K562 (cell line): ENCODE results near the gene MICAL2. TPM values are rescaled to one million over a fixed set of nuclear protein-coding genes. Genes with fewer than 3 reads are reported as not detected.

ENCODE experiments used
- ATAC-seq: fragments of 200-7000 bp; cut with Tn5 transposase; 3 replicates; pipeline ENCODE4 v1.9.1; 2020; ENCODE audit warnings: moderate library complexity
- Bru-seq: library from RNA; stranded (reverse); fragments of 400-500 nt; gene quantifications from one replicate; lab custom pipeline; 2021; lab: Mats Ljungman, UMichigan
- BruChase-seq, 2 experiments: library from RNA; stranded (reverse); fragments of 400-500 nt; gene quantifications; one replicate each; lab custom pipeline; 2021; lab: Mats Ljungman, UMichigan
- BruUV-seq: library from RNA; stranded (reverse); fragments of 400-500 nt; replicated peaks from 2 replicates; lab custom pipeline; 2021; lab: Mats Ljungman, UMichigan
- CTCF ChIA-PET: fragments of 300-600 bp; formaldehyde crosslinking; extraction: SDS; loops from one replicate; lab custom pipeline; 2021; ENCODE audit warnings: low intra/inter-chr PET ratio; lab: Yijun Ruan, JAX
- POLR2A ChIA-PET: fragments of 300-600, 350-650 bp; sonication (Branson Sonifier 250); formaldehyde crosslinking; extraction: SDS; loops from one replicate; lab custom pipeline; 2021; ENCODE audit warnings: antibody characterized with exemption, inconsistent platforms; lab: Yijun Ruan, JAX
- DNase-seq, 4 experiments: peaks; one replicate each; pipeline versions ENCODE4 v3.0.0 to v3.0.0-alpha.2; 2011 to 2018; ENCODE audit warnings: low spot score in 3 of 4, mixed read lengths in 3 of 4; ENCODE audit errors: extremely low read depth in 1 of 4
- FAIRE-seq: peaks from 2 replicates; lab custom pipeline; 2011; peaks lifted over from hg19 to GRCh38; lab: Jason Lieb, UNC
- H2AFZ ChIP-seq: 2 replicates; pipeline ENCODE4 v1.6.0; 2011; ENCODE audit warnings: low read depth, low read length, control low read depth, inconsistent platforms
- H3K27ac ChIP-seq: fragments of 200-600 bp; 3 replicates; pipeline ENCODE4 v1.8.0; 2011; ENCODE audit warnings: low read depth, mild to moderate bottlenecking, control low read depth, inconsistent platforms, low read length, moderate library complexity, mixed read lengths; ENCODE audit errors: extremely low read depth
- H3K27me3 ChIP-seq, 2 experiments: fragments of 300-600 bp in 1 of 2; 2 replicates in 1 of 2; 3 replicates in 1 of 2; pipeline versions ENCODE4 v1.6.0 to v1.8.0; 2011; ENCODE audit warnings: inconsistent platforms in 2 of 2, low read length in 2 of 2, mild to moderate bottlenecking in 1 of 2, mixed read lengths in 1 of 2, moderate library complexity in 1 of 2; ENCODE audit not compliant: control insufficient read depth in 2 of 2, insufficient read depth in 2 of 2
- H3K36me3 ChIP-seq: fragments of 300-600 bp; 3 replicates; pipeline ENCODE4 v1.8.0; 2011; ENCODE audit warnings: mild to moderate bottlenecking, low read length, inconsistent platforms; ENCODE audit not compliant: control insufficient read depth, insufficient read depth
- H3K4me1 ChIP-seq, 2 experiments: fragments of 200-600 bp in 1 of 2; replicated peaks in 1 of 2; 2 replicates in 1 of 2; 3 replicates in 1 of 2; pipeline versions ENCODE4 v1.5.1 to v1.8.0; 2011; ENCODE audit warnings: inconsistent platforms in 2 of 2, low read length in 2 of 2, mild to moderate bottlenecking in 1 of 2, mixed read lengths in 1 of 2, moderate library complexity in 1 of 2; ENCODE audit not compliant: control insufficient read depth in 2 of 2, insufficient read depth in 2 of 2
- H3K4me2 ChIP-seq: 2 replicates; pipeline ENCODE4 v1.6.1; 2011; ENCODE audit warnings: low read length, control low read depth, inconsistent platforms, mixed read lengths; ENCODE audit not compliant: insufficient read depth
- H3K4me3 ChIP-seq: fragments of 200-600 bp; sonication (generic), shearing (Covaris generic); 2 replicates; pipeline ENCODE4 v1.5.1; 2016; ENCODE audit warnings: control low read depth, inconsistent platforms
- H3K79me2 ChIP-seq: fragments of 200-600 bp; 3 replicates; pipeline ENCODE4 v1.8.0; 2011; ENCODE audit warnings: low read length, inconsistent platforms; ENCODE audit not compliant: control insufficient read depth, insufficient read depth
- H3K9ac ChIP-seq, 2 experiments: 2 replicates each; pipeline versions ENCODE4 v1.6.0 to v1.6.1; 2011; ENCODE audit warnings: low read depth in 2 of 2, low read length in 2 of 2, control low read depth in 1 of 2, inconsistent platforms in 1 of 2, mild to moderate bottlenecking in 1 of 2, mixed read lengths in 1 of 2; ENCODE audit not compliant: insufficient read depth in 1 of 2
- H3K9me1 ChIP-seq: one replicate; pipeline ENCODE4 v1.6.0; 2011; ENCODE audit warnings: inconsistent platforms, mild to moderate bottlenecking, low read length, moderate library complexity; ENCODE audit not compliant: control insufficient read depth, insufficient read depth
- H3K9me3 ChIP-seq: replicated peaks from 2 replicates; pipeline ENCODE4 v1.5.1; 2011; ENCODE audit warnings: low read depth, low read length, inconsistent platforms; ENCODE audit not compliant: control insufficient read depth, insufficient read depth
- H4K20me1 ChIP-seq: replicated peaks from 2 replicates; pipeline ENCODE4 v1.6.1; 2011; ENCODE audit warnings: low read length, inconsistent platforms, mixed read lengths; ENCODE audit not compliant: control insufficient read depth, insufficient read depth
- CREB1 ChIP-seq, 2 experiments: sonication (generic) in 1 of 2; formaldehyde crosslinking in 1 of 2; IDR thresholded peaks; 2 replicates each; pipeline versions ENCODE4 v1.6.1 to v1.8.0; 2012 to 2022; ENCODE audit warnings: inconsistent platforms in 1 of 2, mild to moderate bottlenecking in 1 of 2, missing genetic modification reagents in 1 of 2, moderate library complexity in 1 of 2
- CTBP1 ChIP-seq: fragments of 450-650 bp; IDR thresholded peaks from 2 replicates; pipeline ENCODE4 v1.6.1; 2016; ENCODE audit warnings: borderline replicate concordance
- ESRRA ChIP-seq: fragments of 450-650 bp; IDR thresholded peaks from 2 replicates; pipeline ENCODE4 v1.6.1; 2014; ENCODE audit warnings: low read depth, mild to moderate bottlenecking, moderate library complexity, borderline replicate concordance
- FUS ChIP-seq: fragments of 200-400 bp; formaldehyde crosslinking; optimal IDR thresholded peaks from 2 replicates; pipeline ENCODE3; 2017; ENCODE audit warnings: low read depth, low read length
- IRF9 ChIP-seq: fragments of 450-650 bp; IDR thresholded peaks from 2 replicates; pipeline ENCODE4 v1.6.1; 2016; ENCODE audit warnings: missing biosample characterization, missing genetic modification characterization
- KLF13 ChIP-seq: fragments of 450-650 bp; IDR thresholded peaks from 2 replicates; pipeline ENCODE4 v1.6.1; 2016; ENCODE audit warnings: missing genetic modification characterization, low read depth, mild to moderate bottlenecking, missing compliant biosample characterization, moderate library complexity, borderline replicate concordance
- MXI1 ChIP-seq: IDR thresholded peaks from 2 replicates; pipeline ENCODE4 v1.6.1; 2011; ENCODE audit warnings: low read depth, mild to moderate bottlenecking, improper control_type of control experiment, low read length
- PHF8 ChIP-seq: fragments of 200-600 bp; sonication (generic); IDR thresholded peaks from 2 replicates; pipeline ENCODE4 v1.6.1; 2012; ENCODE audit warnings: mixed run types, mild to moderate bottlenecking, inconsistent platforms, low read length, moderate library complexity, borderline replicate concordance
- POLR2AphosphoS5 ChIP-seq: IDR thresholded peaks from 2 replicates; pipeline ENCODE4 v1.6.1; 2011; ENCODE audit warnings: mild to moderate bottlenecking, low read depth, low read length, moderate library complexity; ENCODE audit not compliant: control insufficient read depth, insufficient read depth
- THAP12 ChIP-seq: fragments of 250-450 bp; sonication (Bioruptor Pico); IDR thresholded peaks from 2 replicates; pipeline ENCODE4 v1.9.0; 2021; ENCODE audit warnings: mild to moderate bottlenecking, inconsistent platforms
- USF2 ChIP-seq: sonication (generic); formaldehyde crosslinking; IDR thresholded peaks from 2 replicates; pipeline ENCODE4 v1.5.0; 2020; ENCODE audit warnings: missing genetic modification reagents
- WGBS: fragments of 100-300 bp; shearing (Covaris generic); methylation state at CpG from one replicate; pipeline ENCODE4 v1.1.6; 2016; ENCODE audit warnings: low coverage, mixed read lengths; ENCODE audit not compliant: insufficient coverage; ENCODE audit errors: missing lambda C conversion rate; 5-methylcytosine and 5-hydroxymethylcytosine counted together
- in situ Hi-C: fragments of 300-500 bp; cut with MboI; formaldehyde crosslinking; loops from 4 replicates; pipeline ENCODE4 v1.15.0; 2018; ENCODE audit warnings: inconsistent platforms, mixed read lengths
- intact Hi-C: fragments of 100-400 bp; cut with micrococcal nuclease; formaldehyde crosslinking; loops from 2 replicates; pipeline ENCODE4 v1.14.2; 2022
- long read RNA-seq, 3 experiments: library from polyadenylated mRNA in 2 of 3; library from RNA in 1 of 3; unstranded in 2 of 3; stranded (forward) in 1 of 3; transcript quantifications; one replicate each; pipeline ENCODE4 v2.0.0, GENCODE V29; 2019 to 2022
- polyA minus RNA-seq, 3 experiments: library from RNA; depleted of rRNA, polyadenylated mRNA; stranded (reverse); fragments of >200 nt; gene quantifications; 2 replicates each; pipeline ENCODE4 v1.2.3, GENCODE V29; 2011
- polyA plus RNA-seq, 8 experiments: library from polyadenylated mRNA; depleted of rRNA in 4 of 8; stranded (reverse) in 5 of 8; unstranded in 3 of 8; fragments of >200 nt; fragmentation: Nextera tagmentation in 2 of 8; fragmentation: Illumina TruSeq in 1 of 8; extraction: Ambion mirVana in 2 of 8; extraction: Trizol in 1 of 8; gene quantifications; 2 replicates each; pipeline versions ENCODE4 v1.2.1 to v1.2.3, GENCODE V29; 2011 to 2014; ENCODE audit warnings: inconsistent platforms in 1 of 8, missing spikeins in 1 of 8
- total RNA-seq, 7 experiments: library from RNA; depleted of rRNA in 6 of 7; stranded (reverse); fragments of >200 nt in 6 of 7; fragmentation: Illumina TruSeq in 2 of 7; extraction: Trizol in 2 of 7; gene quantifications; 2 replicates each; pipeline versions ENCODE4 v1.2.1 to v1.2.3, GENCODE V29; 2011 to 2021; ENCODE audit warnings: low replicate concordance in 1 of 7

MICAL2 gene
- total RNA-seq (2011; cell fraction: chromatin; rRNA removed; ENCODE audit: low replicate concordance), result 173 and 222 TPM in 2 replicates
- total RNA-seq (2011; cell fraction: nucleolus; rRNA removed), result 77.0 and 99.7 TPM in 2 replicates
- 107 and 133 TPM in 2 replicates for total RNA-seq (2011; cell fraction: nucleoplasm; rRNA removed)
- total RNA-seq (2014; rRNA removed) (33.6 and 42.7 TPM in 2 replicates), total RNA-seq (2014; rRNA removed; fragmentation: Illumina TruSeq; extraction: Trizol) (35.0 and 36.8 TPM in 2 replicates), total RNA-seq (2015; rRNA removed; fragmentation: Illumina TruSeq; extraction: Trizol) (22.9 and 23.7 TPM in 2 replicates), total RNA-seq (2021) (63.5 and 64.2 TPM in 2 replicates), polyA plus RNA-seq (2011; rRNA removed) (38.1 and 47.3 TPM in 2 replicates), polyA plus RNA-seq (2014; fragmentation: Illumina TruSeq; extraction: Trizol) (40.3 and 43.0 TPM in 2 replicates), polyA plus RNA-seq (2014; fragmentation: Nextera tagmentation; extraction: Ambion mirVana) (1 to 10 TPM; 4.7 to 5.9 TPM), polyA plus RNA-seq (2014; rRNA removed) (23.3 and 24.0 TPM in 2 replicates), polyA minus RNA-seq (2011; rRNA and poly(A)+ RNA removed) (82.4 and 92.6 TPM in 2 replicates), Bru-seq, nascent RNA (percentile 60 among the genes with signal in this experiment), BruChase-seq, experiment 1, labeled RNA remaining after a 2-hour chase (percentile 57 among the genes with signal in this experiment), BruChase-seq, experiment 2, labeled RNA remaining after a 6-hour chase (percentile 54 among the genes with signal in this experiment)
- 28.3 and 36.5 TPM in 2 replicates for polyA plus RNA-seq (2011; cell fraction: cytosol; rRNA removed)
- 46.0 and 76.1 TPM in 2 replicates for polyA plus RNA-seq (2011; cell fraction: nucleus; rRNA removed)
- 31.7 and 42.8 TPM in 2 replicates for polyA plus RNA-seq (2012)
- polyA minus RNA-seq (2011; cell fraction: cytosol; rRNA and poly(A)+ RNA removed), result 47.4 and 54.4 TPM in 2 replicates
- polyA minus RNA-seq (2011; cell fraction: nucleus; rRNA and poly(A)+ RNA removed), result 66.9 and 104 TPM in 2 replicates
- long read RNA-seq, experiment 1, partial matches to known transcripts, result 19 of 62 reads
- long read RNA-seq, experiment 1, other reads (novel, unspliced or antisense), result 43 of 62 reads
- long read RNA-seq, experiment 2, partial matches to known transcripts, result 5 of 50 reads
- long read RNA-seq, experiment 2, other reads (novel, unspliced or antisense), result 45 of 50 reads
- long read RNA-seq, experiment 3, partial matches to known transcripts, result 2 of 7 reads
- long read RNA-seq, experiment 3, other reads (novel, unspliced or antisense), result 4 of 7 reads

GRCh38 chr11:12110201-12110713, at the start of gene MICAL2:
Gene MICAL2 (plus strand): TSS chr11:12110590. CDS start chr11:12162156, 51,566 bp downstream.
- H3K9me1 ChIP-seq, result no peaks in the 10 kb centered on the region
- H3K27me3 ChIP-seq, result no peaks in the 10 kb centered on the region
- peak within 1 kb of the TSS; percentile 94 for H2AFZ ChIP-seq
- peak within 1 kb of the TSS; percentile 53 for H3K27ac ChIP-seq
- intact Hi-C loops (no loop called here), in situ Hi-C loops (no loop called here)
- ATAC-seq (peak; percentile 96), DNase-seq (peak; percentile 95 to 98 (median 98)), FAIRE-seq (peak; percentile 19)
- BruUV-seq, result no TSS peak
- peak within 1 kb of the TSS; percentile 53 for H3K4me3 ChIP-seq
- peaks cover 34% of the 10 kb centered on the region for H3K79me2 ChIP-seq
- peak within 1 kb of the TSS; percentile 85 for H3K4me2 ChIP-seq
- peaks cover 41 to 45% of the 10 kb centered on the region in 2 experiments for H3K4me1 ChIP-seq
- H4K20me1 ChIP-seq, result no peaks in the 10 kb centered on the region
- peak within 1 kb of the TSS; percentile 65 to 90 for H3K9ac ChIP-seq
- 0% methylated on average over 37 of the region's 56 CpGs for WGBS
- H3K36me3 ChIP-seq, result peaks cover 3% of the 10 kb centered on the region; the same call in 1 of the 3 replicates
- ChIA-PET POLR2A (interaction anchor here (0.8 to 2.9 kb wide), 4 partner anchors 9 to 17 kb away, joined by 3 to 11 read pairs (median 4); no protein-coding TSS in a partner anchor), CTCF (no interaction called here)
- H3K9me3 ChIP-seq, result no peaks in the 10 kb centered on the region
- TF ChIP-seq ESRRA (peak; percentile 61; the same call in 1 of the 2 replicates), IRF9 (tag) (no peak), FUS (no peak), POLR2AphosphoS5 (peak; percentile 45; the same call in 1 of the 2 replicates), PHF8 (peak; percentile 50; the same call in 1 of the 2 replicates), USF2 (CRISPR knock-in tag) (peak; percentile 78), MXI1 (peak; percentile 96), KLF13 (peak; percentile 72; the same call in 1 of the 2 replicates), CTBP1 (peak; percentile 93), CREB1 (IDR thresholded peaks at IDR 0.05) (peak; percentile 78), CREB1 (CRISPR knock-in tag; IDR thresholded peaks at IDR 0.05) (peak; percentile 76), THAP12 (0 out of 2 replicates have a peak, but pooled peaks have one; percentile 14)
